Kidney epithelial cell (primary cell): ENCODE measurements around the gene CST3. TPM values are rescaled to one million over a fixed set of nuclear protein-coding genes. Genes with fewer than 3 reads are reported as not detected.
A peak's percentile ranks its signal among the peaks of the same experiment; 100 is the strongest.

ENCODE experiments used
- DNase-seq: peaks from one replicate; pipeline ENCODE4 v3.0.0-alpha.2; 2010; ENCODE audit warnings: low read depth
- H3K27me3 ChIP-seq: 2 replicates; pipeline ENCODE4 v1.6.0; 2011; ENCODE audit warnings: low read length; ENCODE audit not compliant: control insufficient read depth, insufficient read depth
- H3K36me3 ChIP-seq: 2 replicates; pipeline ENCODE4 v1.5.1; 2011; ENCODE audit warnings: low read length; ENCODE audit not compliant: control insufficient read depth, insufficient read depth
- H3K4me3 ChIP-seq: 2 replicates; pipeline ENCODE4 v1.5.1; 2011; ENCODE audit warnings: low read depth, mild to moderate bottlenecking, control low read depth, low read length
- total RNA-seq: library from RNA; depleted of rRNA; stranded (reverse); fragments of >200 nt; gene quantifications from 2 replicates; pipeline ENCODE4 v1.2.3, GENCODE V29; 2015
- TF ChIP-seq, protein P1 (sequence below): IDR thresholded peaks from 2 replicates; pipeline ENCODE4 v1.5.1; 2011; ENCODE audit warnings: mild to moderate bottlenecking, moderate library complexity, low read length, control low read depth, inconsistent platforms; ENCODE audit not compliant: insufficient read depth, poor library complexity, severe bottlenecking

The CST3 gene
- total RNA-seq, 1 donor from 2014 or later, result 303 TPM

- TF ChIP-seq, protein P1, sequence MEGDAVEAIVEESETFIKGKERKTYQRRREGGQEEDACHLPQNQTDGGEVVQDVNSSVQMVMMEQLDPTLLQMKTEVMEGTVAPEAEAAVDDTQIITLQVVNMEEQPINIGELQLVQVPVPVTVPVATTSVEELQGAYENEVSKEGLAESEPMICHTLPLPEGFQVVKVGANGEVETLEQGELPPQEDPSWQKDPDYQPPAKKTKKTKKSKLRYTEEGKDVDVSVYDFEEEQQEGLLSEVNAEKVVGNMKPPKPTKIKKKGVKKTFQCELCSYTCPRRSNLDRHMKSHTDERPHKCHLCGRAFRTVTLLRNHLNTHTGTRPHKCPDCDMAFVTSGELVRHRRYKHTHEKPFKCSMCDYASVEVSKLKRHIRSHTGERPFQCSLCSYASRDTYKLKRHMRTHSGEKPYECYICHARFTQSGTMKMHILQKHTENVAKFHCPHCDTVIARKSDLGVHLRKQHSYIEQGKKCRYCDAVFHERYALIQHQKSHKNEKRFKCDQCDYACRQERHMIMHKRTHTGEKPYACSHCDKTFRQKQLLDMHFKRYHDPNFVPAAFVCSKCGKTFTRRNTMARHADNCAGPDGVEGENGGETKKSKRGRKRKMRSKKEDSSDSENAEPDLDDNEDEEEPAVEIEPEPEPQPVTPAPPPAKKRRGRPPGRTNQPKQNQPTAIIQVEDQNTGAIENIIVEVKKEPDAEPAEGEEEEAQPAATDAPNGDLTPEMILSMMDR, result no peak
- no peaks in the 10 kb centered on the region for H3K27me3 ChIP-seq
These were observed 17.9 kb upstream of the CST3 start for GRCh38 chr20:23655491-23656211.

GRCh38 chr20:23654717-23655116 is 17.0 kb upstream of the CST3 start:
- TF ChIP-seq, protein P1, result no peak
- Histone ChIP-seq H3K4me3 (no peak overlapping the region), H3K27me3 (no peaks in the 10 kb centered on the region), H3K36me3 (no peaks in the 10 kb centered on the region)
- no peak for DNase-seq

More at GRCh38 chr20:23655491-23656211, 17.9 kb upstream of the CST3 start:
- DNase-seq, result no peak
- Histone ChIP-seq H3K36me3 (no peaks in the 10 kb centered on the region), H3K4me3 (no peak overlapping the region)

DNA sequence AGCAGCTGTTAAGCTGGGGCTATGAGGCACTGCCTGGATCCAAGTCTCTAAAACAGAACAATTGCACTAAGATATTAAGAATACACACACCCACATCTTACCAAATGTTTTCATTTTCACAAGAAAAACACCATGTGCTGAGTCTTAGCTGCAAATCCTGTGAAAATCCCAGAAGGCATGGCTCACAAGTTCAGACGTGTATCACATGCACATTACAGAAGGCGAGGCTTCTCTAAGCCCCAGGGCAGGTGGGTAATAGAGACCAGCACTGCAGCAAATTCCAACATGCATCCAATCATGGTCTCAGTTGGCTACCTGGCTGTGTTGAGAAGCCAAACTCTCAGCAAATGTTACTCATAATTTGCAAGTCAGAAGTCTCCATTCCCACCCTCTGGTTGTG is 16.2 kb upstream of the CST3 start:
- no peak for DNase-seq
- TF ChIP-seq, protein P1, result no peak

DNA sequence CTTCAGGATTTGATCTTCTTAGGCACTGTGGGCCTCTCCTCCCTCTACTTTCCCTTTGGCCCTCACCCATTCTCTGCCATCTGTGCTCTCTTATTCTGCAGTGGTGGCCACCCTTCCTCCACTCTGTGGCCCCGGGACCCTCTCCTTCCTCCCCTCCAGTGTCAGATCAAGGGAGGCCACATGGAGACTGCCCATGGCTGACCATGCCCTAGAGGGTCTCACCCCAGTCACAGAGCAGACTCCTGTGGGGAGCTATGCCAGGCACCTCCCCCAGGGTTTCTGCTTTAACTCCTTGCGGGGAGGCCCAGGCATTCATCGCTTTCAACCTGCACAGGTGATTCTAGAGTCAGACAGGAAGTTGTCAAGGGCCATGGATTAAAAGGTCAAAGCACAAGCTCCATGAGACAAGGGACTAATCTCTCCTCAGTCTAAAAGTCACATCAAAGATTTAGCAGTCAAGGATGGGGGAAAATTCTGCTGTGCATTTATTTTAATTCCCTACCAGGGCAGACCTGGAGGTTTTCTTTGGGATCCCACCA is 15.7 kb upstream of the CST3 start:
- TF ChIP-seq, protein P1, result no peak
- no peak for DNase-seq
- Histone ChIP-seq H3K4me3 (no peak overlapping the region), H3K27me3 (no peaks in the 10 kb centered on the region), H3K36me3 (no peaks in the 10 kb centered on the region)

More for the DNA sequence above, 16.2 kb upstream of the CST3 start:
- Histone ChIP-seq H3K36me3 (no peaks in the 10 kb centered on the region), H3K4me3 (no peak overlapping the region), H3K27me3 (no peaks in the 10 kb centered on the region)

- TF ChIP-seq, protein P1, result no peak
- Histone ChIP-seq H3K27me3 (no peaks in the 10 kb centered on the region), H3K36me3 (no peaks in the 10 kb centered on the region), H3K4me3 (no peak overlapping the region)
- DNase-seq, result no peak
These were observed 15.2 kb upstream of the CST3 start for GRCh38 chr20:23652926-23653325.

DNA sequence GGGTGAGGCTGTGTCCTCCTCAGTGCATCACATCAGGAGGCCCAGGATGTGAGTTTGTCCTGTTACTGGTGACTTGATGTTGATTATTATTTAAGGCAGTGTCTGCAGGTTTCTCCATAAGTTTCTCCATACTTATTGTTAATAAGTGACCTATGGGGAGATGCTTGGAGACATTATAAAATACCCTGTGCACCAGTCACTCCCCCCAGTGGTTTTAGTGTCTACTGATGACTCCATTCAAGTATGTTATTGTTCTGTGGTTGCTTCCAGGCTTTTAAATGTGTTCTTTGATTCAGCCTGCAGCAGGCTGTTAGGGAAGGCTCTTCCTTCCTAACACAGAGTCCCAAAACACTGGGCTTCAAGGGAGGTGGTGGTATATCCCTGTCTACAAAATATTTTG is 14.6 kb upstream of the CST3 start:
- TF ChIP-seq, protein P1, result peak; percentile 10
- Histone ChIP-seq H3K4me3 (no peak overlapping the region), H3K36me3 (no peaks in the 10 kb centered on the region), H3K27me3 (no peaks in the 10 kb centered on the region)
- DNase-seq, result peak; percentile 62
